IMR-90 (cell line): ENCODE data around the gene NLRP14.

Experiments used
- CTCF ChIP-seq: conservative IDR thresholded peaks from 2 replicates; pipeline ENCODE4 v1.5.1; 2012; ENCODE audit warnings: mild to moderate bottlenecking, low read depth, low read length, improper control_type of control experiment
- ELK1 ChIP-seq: fragments of 150-350 bp; IDR thresholded peaks from 2 replicates; pipeline ENCODE4 v1.6.1; 2016; ENCODE audit warnings: low read depth, mild to moderate bottlenecking, low read length, moderate library complexity, borderline replicate concordance
- MAFK ChIP-seq: IDR thresholded peaks from 2 replicates; pipeline ENCODE4 v1.6.1; 2012; ENCODE audit warnings: low read depth, low read length, improper control_type of control experiment
- RAD21 ChIP-seq: IDR thresholded peaks from 2 replicates; pipeline ENCODE4 v1.6.1; 2012; ENCODE audit warnings: low read length, improper control_type of control experiment

- no peak for TF ChIP-seq CTCF
- TF ChIP-seq MAFK: no peak
- TF ChIP-seq ELK1: no peak
- TF ChIP-seq RAD21: no peak
These were observed 12.4 kb downstream of the NLRP14 start for GRCh38 chr11:7032692-7033091.
